Kidney epithelial cell (primary cell): ENCODE results near the gene LYZL4. TPM values are rescaled to one million over a fixed set of nuclear protein-coding genes. Genes with fewer than 3 reads are reported as not detected.

Source experiments
- DNase-seq: peaks from one replicate; pipeline ENCODE4 v3.0.0-alpha.2; 2010; ENCODE audit warnings: low read depth
- H3K27me3 ChIP-seq: 2 replicates; pipeline ENCODE4 v1.6.0; 2011; ENCODE audit warnings: low read length; ENCODE audit not compliant: control insufficient read depth, insufficient read depth
- H3K36me3 ChIP-seq: 2 replicates; pipeline ENCODE4 v1.5.1; 2011; ENCODE audit warnings: low read length; ENCODE audit not compliant: control insufficient read depth, insufficient read depth
- H3K4me3 ChIP-seq: 2 replicates; pipeline ENCODE4 v1.5.1; 2011; ENCODE audit warnings: low read depth, mild to moderate bottlenecking, control low read depth, low read length
- total RNA-seq: library from RNA; depleted of rRNA; stranded (reverse); fragments of >200 nt; gene quantifications from 2 replicates; pipeline ENCODE4 v1.2.3, GENCODE V29; 2015
- TF ChIP-seq, protein P1 (sequence below): IDR thresholded peaks from 2 replicates; pipeline ENCODE4 v1.5.1; 2011; ENCODE audit warnings: mild to moderate bottlenecking, moderate library complexity, low read length, control low read depth, inconsistent platforms; ENCODE audit not compliant: insufficient read depth, poor library complexity, severe bottlenecking

Gene LYZL4
- total RNA-seq, 1 donor from 2014 or later = not detected

DNA sequence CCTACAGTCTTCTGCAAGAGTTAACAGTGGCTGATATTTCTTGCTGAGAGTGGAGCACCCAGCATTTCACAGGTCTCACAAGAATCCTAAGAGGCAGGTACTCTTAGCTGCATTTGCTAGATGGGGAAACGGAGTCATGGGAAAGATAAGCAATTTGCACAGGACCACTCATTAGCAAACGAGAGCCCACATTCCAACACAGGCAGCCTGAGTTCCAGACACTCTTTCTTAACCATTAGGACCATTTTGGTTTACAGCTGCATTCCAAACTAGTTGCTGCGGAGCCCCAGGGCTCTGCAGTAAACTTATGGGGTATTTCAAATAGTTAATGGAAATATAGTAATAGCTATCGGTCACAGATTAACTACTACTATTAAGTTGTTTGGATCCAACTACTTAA is 42.5 kb downstream of the LYZL4 start:
- no peaks in the 10 kb centered on the region for H3K36me3 ChIP-seq
- DNase-seq = no peak
- TF ChIP-seq, protein P1, sequence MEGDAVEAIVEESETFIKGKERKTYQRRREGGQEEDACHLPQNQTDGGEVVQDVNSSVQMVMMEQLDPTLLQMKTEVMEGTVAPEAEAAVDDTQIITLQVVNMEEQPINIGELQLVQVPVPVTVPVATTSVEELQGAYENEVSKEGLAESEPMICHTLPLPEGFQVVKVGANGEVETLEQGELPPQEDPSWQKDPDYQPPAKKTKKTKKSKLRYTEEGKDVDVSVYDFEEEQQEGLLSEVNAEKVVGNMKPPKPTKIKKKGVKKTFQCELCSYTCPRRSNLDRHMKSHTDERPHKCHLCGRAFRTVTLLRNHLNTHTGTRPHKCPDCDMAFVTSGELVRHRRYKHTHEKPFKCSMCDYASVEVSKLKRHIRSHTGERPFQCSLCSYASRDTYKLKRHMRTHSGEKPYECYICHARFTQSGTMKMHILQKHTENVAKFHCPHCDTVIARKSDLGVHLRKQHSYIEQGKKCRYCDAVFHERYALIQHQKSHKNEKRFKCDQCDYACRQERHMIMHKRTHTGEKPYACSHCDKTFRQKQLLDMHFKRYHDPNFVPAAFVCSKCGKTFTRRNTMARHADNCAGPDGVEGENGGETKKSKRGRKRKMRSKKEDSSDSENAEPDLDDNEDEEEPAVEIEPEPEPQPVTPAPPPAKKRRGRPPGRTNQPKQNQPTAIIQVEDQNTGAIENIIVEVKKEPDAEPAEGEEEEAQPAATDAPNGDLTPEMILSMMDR = no peak

DNA sequence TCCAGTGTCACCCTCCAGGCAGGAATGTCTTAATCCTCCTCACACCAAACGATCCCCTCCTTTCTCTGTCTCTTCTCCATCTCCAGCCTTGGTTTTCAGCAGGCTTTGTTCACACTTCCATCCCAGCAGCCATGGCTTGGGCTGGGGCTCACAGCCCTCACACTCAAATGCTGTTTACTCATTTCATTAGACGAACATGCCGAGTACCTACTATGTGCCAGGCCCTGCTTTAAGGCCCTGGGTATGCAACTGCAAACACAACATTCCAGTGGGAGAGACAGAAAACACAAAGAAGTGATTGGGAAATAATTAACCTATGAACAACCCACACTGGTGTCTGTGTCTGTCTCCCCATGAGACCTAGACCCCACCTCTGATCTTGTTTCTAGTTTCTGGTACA is 43.9 kb downstream of the LYZL4 start:
- no peaks in the 10 kb centered on the region for H3K36me3 ChIP-seq
- no peaks in the 10 kb centered on the region for H3K27me3 ChIP-seq
- TF ChIP-seq, protein P1 = no peak
- no peak overlapping the region for H3K4me3 ChIP-seq
- DNase-seq = no peak

More for the DNA sequence above, 42.5 kb downstream of the LYZL4 start:
- no peak overlapping the region for H3K4me3 ChIP-seq
- H3K27me3 ChIP-seq = no peaks in the 10 kb centered on the region

DNA sequence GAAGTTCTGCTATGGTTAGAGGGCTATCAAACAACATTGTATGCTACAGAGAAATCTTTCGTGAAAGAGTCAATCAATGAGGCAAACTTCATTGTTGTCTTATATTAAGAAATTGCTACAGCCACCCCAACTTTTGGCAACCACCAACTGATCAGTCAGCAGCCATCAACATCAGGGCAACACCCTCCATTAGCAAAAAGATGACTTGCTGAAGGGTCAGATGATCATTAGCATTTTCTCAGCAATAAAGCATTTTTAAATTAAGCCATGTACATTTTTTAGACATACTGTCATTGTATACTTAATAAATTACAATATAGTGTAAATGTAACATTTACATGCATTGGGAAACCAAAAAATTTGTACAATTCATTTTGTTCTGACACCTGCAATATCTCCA is 53.1 kb downstream of the LYZL4 start:
- Histone ChIP-seq H3K36me3 (no peaks in the 10 kb centered on the region), H3K27me3 (peaks cover 2% of the 10 kb centered on the region), H3K4me3 (no peak overlapping the region)
- no peak for DNase-seq
- TF ChIP-seq, protein P1 = no peak

DNA sequence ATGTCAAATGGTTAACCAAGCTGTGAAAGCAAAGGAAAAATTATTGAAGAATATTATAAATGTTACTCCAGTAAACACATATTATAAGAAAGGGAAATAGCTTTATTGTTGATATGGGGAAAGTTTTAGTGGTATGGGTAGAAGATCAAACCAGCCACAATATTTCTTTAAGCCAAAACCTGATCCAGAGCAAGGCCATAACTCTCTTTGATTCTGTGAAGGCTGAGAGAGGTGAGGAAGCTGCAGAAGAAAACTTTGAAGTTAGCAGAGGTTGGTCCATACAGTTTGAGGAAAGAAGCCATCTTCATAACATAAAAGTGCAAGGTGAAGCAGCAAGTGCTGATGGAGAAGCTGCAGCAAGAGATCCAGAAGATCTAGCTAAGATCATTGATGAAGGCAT is 54.8 kb downstream of the LYZL4 start:
- Histone ChIP-seq H3K4me3 (no peak overlapping the region), H3K27me3 (peaks cover 2% of the 10 kb centered on the region), H3K36me3 (no peaks in the 10 kb centered on the region)
- DNase-seq = no peak
- TF ChIP-seq, protein P1 = no peak

DNA sequence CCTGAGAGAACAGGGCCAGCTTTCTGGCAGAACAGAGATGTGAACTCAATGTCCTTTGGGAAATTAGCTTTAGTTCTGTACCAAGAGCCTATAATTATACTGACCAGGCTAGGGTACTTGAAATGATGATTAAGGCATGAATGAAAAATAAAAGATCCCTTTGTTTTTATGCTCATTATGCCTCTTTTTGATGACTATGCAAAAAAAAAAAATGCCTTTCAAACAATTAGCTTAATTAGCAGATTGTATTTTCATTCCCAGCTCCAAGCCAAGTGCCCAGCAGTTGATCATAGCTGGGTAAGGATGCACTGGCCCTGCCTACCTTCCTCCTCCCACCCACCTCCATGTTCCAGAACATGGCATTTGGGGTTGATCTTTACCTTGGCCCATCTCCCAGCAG is 56.8 kb downstream of the LYZL4 start:
- H3K4me3 ChIP-seq = no peak overlapping the region
- peaks cover 2% of the 10 kb centered on the region for H3K27me3 ChIP-seq
- TF ChIP-seq, protein P1 = no peak
- no peak for DNase-seq
- H3K36me3 ChIP-seq = no peaks in the 10 kb centered on the region

DNA sequence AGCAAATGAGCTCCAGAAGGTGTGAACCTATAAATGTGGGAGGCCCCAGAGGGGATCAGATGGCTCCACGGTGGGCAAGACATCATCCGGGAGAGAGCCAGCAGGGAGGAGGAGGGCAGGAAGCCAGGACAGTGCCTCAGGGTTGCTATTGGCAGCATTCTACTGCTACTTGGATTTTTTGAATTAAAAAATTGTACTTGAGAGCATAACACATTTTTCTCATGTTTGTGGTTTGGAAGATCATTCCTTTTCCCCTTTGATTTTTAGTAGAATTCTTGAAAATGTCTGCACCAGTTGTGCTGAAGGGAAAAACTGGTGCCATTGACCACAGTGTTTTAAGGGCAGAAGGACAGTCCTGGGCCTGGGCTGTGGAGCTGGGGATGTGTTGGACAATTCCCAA is 59.2 kb downstream of the LYZL4 start:
- H3K4me3 ChIP-seq = no peak overlapping the region
- no peak for DNase-seq
- H3K27me3 ChIP-seq = peaks cover 2% of the 10 kb centered on the region
- H3K36me3 ChIP-seq = no peaks in the 10 kb centered on the region
- TF ChIP-seq, protein P1 = no peak
